Activated CD4-positive, CD25-positive, alpha-beta regulatory T cell treated with anti-CD3 and anti-CD28 coated beads, Interleukin-2, amount 50 U/mL, for 24 hours (primary cell): ENCODE measurements around the gene AGPAT3.

ENCODE experiments used
- ATAC-seq, 2 donors: fragments of 150-1000 bp; cut with Tn5 transposase; one replicate each; pipeline ENCODE4 v1.10.0; 2021; ENCODE audit warnings: mild to moderate bottlenecking in 1 of 2, moderate library complexity in 1 of 2

The AGPAT3 gene

GRCh38 chr21:44027607-44028286 is 162.7 kb downstream of the AGPAT3 start:
- ATAC-seq: no peak

- no peak for ATAC-seq
Observed at GRCh38 chr21:44028287-44028659, 163.2 kb downstream of the AGPAT3 start.

GRCh38 chr21:44029460-44030087 is 164.6 kb downstream of the AGPAT3 start:
- ATAC-seq: no peak

GRCh38 chr21:44035244-44035643 is 170.2 kb downstream of the AGPAT3 start:
- ATAC-seq: no peak
